Psoas muscle (tissue), 8 donors: ENCODE results near the gene SOS1. TPM values are rescaled to one million over a fixed set of nuclear protein-coding genes. Genes with fewer than 3 reads are reported as not detected.
A peak's percentile ranks its signal among the peaks of the same experiment; 100 is the strongest.
"Not testable (repeated sequence)": the region's sequence is repeated elsewhere in the genome, so short reads cannot be mapped to it uniquely, and the experiment has no call there.

Experiments
- ATAC-seq, 4 donors: fragments of 200-7000 bp; cut with Tn5 transposase; one replicate each; pipeline ENCODE4 v1.9.1; 2020; ENCODE audit warnings: moderate library complexity in 3 of 4, mild to moderate bottlenecking in 2 of 4
- DNase-seq, 2 donors: peaks; one replicate each; pipeline ENCODE4 v3.0.0-alpha.2; 2020
- H3K27ac ChIP-seq: fragments of 200-600 bp; one replicate; pipeline ENCODE4 v1.8.0; 2022
- H3K27me3 ChIP-seq, 3 donors: fragments of 200-600 bp in 1 of 3; one replicate each; pipeline versions ENCODE4 v1.6.1 to v1.8.0; 2013 to 2022; ENCODE audit warnings: low read length in 2 of 3, mild to moderate bottlenecking in 2 of 3, moderate library complexity in 1 of 3; ENCODE audit not compliant: insufficient read depth in 3 of 3
- H3K36me3 ChIP-seq, 2 donors: fragments of 200-600 bp in 1 of 2; one replicate each; pipeline versions ENCODE4 v1.6.1 to v1.8.0; 2013 to 2022; ENCODE audit warnings: low read depth in 1 of 2, mild to moderate bottlenecking in 1 of 2, moderate library complexity in 1 of 2; ENCODE audit not compliant: insufficient read depth in 1 of 2
- H3K4me1 ChIP-seq: fragments of 200-600 bp; one replicate; pipeline ENCODE4 v1.8.0; 2022
- H3K4me3 ChIP-seq: fragments of 200-600 bp; one replicate; pipeline ENCODE4 v1.8.0; 2022; ENCODE audit warnings: mild to moderate bottlenecking
- H3K9me3 ChIP-seq: fragments of 200-600 bp; one replicate; pipeline ENCODE4 v1.8.0; 2022
- CTCF ChIP-seq: fragments of 200-600 bp; IDR thresholded peaks from one replicate; pipeline ENCODE4 v1.8.0; 2022; ENCODE audit warnings: antibody characterized with exemption
- WGBS, 3 donors: extraction: QIAGEN DNeasy Blood & Tissue Kit; methylation state at CpG; one replicate each; pipeline versions ENCODE4 v1.1.6 to v1.1.7; 2013; 5-methylcytosine and 5-hydroxymethylcytosine counted together
- intact Hi-C, 2 donors: fragments of 100-400 bp; cut with DNase I; formaldehyde crosslinking; loops; one replicate each; pipeline versions ENCODE4 v1.11.0 to v1.14.2; 2022
- polyA plus RNA-seq, 3 donors: library from polyadenylated mRNA; stranded (reverse); fragments of 200-250 nt; gene quantifications; one replicate each; pipeline ENCODE4 v1.2.3, GENCODE V29; 2013
- total RNA-seq, 4 donors: library from RNA; stranded (reverse); fragmentation: NEBNext Ultra II Directional in 2 of 4; extraction: Animal tissue kit (Norgen Biotek cat#: 25700) in 2 of 4; gene quantifications; one replicate each; pipeline versions ENCODE4 v1.2.1 to v1.2.4, GENCODE V29; 2021 to 2023
- donor health status: healthy with polysubstance abuse.
- donor health status: DM: no; HTN: no; CAD: no; lungs with moderate emphysema.
- donor health status: Bipolar disorder and iron deficiency.
- donor health status: healthy.
- donor health status: DM: yes; HTN: yes; CAD: no.
- donor health status: DM: no; HTN: no; CAD: no.
- donor health status: DM: no; HTN: no; CAD: no.
- donor health status: DM: yes; HTN: yes; CAD: no.

The SOS1 gene
- total and polyA plus RNA-seq, 7 donors: 4.9 to 35.7 (median 25.4) TPM

DNA sequence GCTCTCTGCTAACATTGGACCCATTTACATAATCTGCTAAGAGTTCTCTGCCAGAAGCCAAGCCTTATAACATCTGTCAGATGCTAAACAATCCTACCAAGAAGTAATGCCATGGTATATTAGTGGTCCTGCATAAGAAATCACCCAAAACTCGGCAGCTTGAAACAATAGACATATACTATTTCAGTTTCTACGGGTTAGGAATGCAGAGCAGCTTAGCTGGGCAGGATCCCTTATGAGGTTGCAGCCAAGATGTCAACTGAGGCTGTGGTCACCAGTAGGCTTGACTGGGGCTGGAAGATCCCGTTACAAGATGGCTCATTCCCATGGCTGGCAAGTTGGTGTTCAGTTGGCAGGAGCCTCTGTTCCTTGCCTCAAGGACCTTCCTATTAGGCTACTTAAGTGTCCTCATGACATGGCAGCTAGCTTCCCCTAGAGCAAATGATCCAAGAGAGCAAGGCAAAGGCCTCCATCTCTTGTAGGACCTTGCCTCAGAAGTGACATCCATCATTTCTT, 25.1 kb upstream of the SOS1 start:
- H3K27ac ChIP-seq: peak overlapping the region; percentile 34
- 28 to 47% (median 32%) methylated on average over 3 of the region's 3 CpGs for WGBS, 3 donors
- intact Hi-C loops: no loop called here
- peaks cover 14% of the 10 kb centered on the region for H3K4me1 ChIP-seq
- no peaks in the 10 kb centered on the region for H3K27me3 ChIP-seq
- H3K36me3 ChIP-seq: no peaks in the 10 kb centered on the region
- DNase-seq (peak; percentile 25 to 56), ATAC-seq (peak; percentile 83 to 87 (median 86))
- H3K9me3 ChIP-seq: no peaks in the 10 kb centered on the region
- no peak overlapping the region for H3K4me3 ChIP-seq
- no peak for TF ChIP-seq CTCF

DNA sequence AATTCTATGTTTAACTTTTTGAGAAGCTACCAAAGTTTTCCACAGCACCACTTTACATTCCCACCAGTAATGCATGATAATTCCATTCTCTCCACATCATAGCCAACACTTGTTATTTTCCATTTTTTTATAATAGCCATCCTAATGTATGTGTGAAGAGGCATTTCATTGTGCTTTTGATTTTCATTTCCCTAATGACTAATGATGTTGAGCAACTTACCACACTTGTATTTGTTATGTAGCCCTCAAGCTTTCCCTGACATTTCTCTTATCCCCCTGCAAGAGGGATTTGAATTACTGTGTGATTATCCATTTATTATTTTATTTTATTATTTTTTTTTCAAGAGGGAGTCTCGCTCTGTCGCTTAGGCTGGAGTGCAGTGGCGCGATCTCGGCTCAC, 23.6 kb upstream of the SOS1 start:
- Histone ChIP-seq H3K9me3 (no peaks in the 10 kb centered on the region), H3K27me3 (no peaks in the 10 kb centered on the region), H3K36me3 (no peaks in the 10 kb centered on the region), H3K4me1 (peaks cover 22% of the 10 kb centered on the region), H3K4me3 (no peak overlapping the region), H3K27ac (no peak overlapping the region)
- ATAC-seq (no peak), DNase-seq (no peak)
- 98 to 100% (median 99%) methylated on average over 5 of the region's 5 CpGs for WGBS, 3 donors
- intact Hi-C loops: no loop called here
- TF ChIP-seq CTCF: no peak

GRCh38 chr2:39142904-39143605, 22.2 kb upstream of the SOS1 start:
- WGBS, 3 donors: 79 to 87% (median 83%) methylated on average over 3 of the region's 3 CpGs
- no peak for TF ChIP-seq CTCF
- DNase-seq (no peak), ATAC-seq (no peak)
- no peak overlapping the region for H3K27ac ChIP-seq
- no peaks in the 10 kb centered on the region for H3K9me3 ChIP-seq
- intact Hi-C loops: no loop called here
- H3K27me3 ChIP-seq: no peaks in the 10 kb centered on the region
- no peak overlapping the region for H3K4me3 ChIP-seq
- no peaks in the 10 kb centered on the region for H3K36me3 ChIP-seq
- peaks cover 22% of the 10 kb centered on the region for H3K4me1 ChIP-seq

GRCh38 chr2:39141334-39142271, 20.8 kb upstream of the SOS1 start:
- ATAC-seq: peak; percentile 71 to 83 (median 80)
- peaks cover 22% of the 10 kb centered on the region for H3K4me1 ChIP-seq
- intact Hi-C loops: no loop called here

DNA sequence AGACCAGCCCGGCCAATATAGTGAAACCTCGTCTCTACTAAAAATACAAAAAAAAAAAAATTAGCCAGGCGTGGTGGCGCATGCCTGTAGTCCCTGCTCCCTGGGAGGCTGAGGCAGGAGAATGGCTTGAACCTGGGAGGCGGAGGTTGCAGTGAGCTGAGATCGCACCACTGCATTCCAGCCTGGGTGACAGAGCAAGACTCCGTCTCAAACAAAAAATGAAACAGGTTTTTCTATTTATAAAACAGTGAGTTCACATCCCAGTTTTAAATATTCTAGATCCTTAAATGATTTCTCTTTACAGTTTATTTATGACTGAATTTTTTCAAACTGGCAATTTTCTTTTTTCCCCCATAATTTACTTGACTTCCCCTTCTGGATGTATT, 20.1 kb upstream of the SOS1 start:
- DNase-seq, H3K36me3 ChIP-seq, H3K27me3 ChIP-seq, H3K9me3 ChIP-seq, intact Hi-C loops, H3K4me3 ChIP-seq: not testable (repeated sequence)
- ATAC-seq: peak; percentile 31 to 64 (median 45)
- 54 to 63% (median 57%) methylated on average over 7 of the region's 7 CpGs for WGBS, 3 donors
- Histone ChIP-seq H3K4me1 (peaks cover 22% of the 10 kb centered on the region), H3K27ac (peak overlapping the region; percentile 81)

More at GRCh38 chr2:39141334-39142271, 20.8 kb upstream of the SOS1 start:
- WGBS, 3 donors: 17 to 28% (median 21%) methylated on average over 8 of the region's 8 CpGs
- H3K4me3 ChIP-seq: no peak overlapping the region
- TF ChIP-seq CTCF: no peak
- DNase-seq: no peak
- H3K9me3 ChIP-seq: no peaks in the 10 kb centered on the region
- peak overlapping the region; percentile 81 for H3K27ac ChIP-seq
- no peaks in the 10 kb centered on the region for H3K27me3 ChIP-seq
- H3K36me3 ChIP-seq: no peaks in the 10 kb centered on the region
